H7 (cell line): Measurements from ENCODE around the gene CCDC12. TPM values are rescaled to one million over a fixed set of nuclear protein-coding genes. Genes with fewer than 3 reads are reported as not detected.
"Not testable (repeated sequence)": the region's sequence is repeated elsewhere in the genome, so short reads cannot be mapped to it uniquely, and the experiment has no call there.

Experiments
- DNase-seq: peaks from one replicate; pipeline ENCODE4 v3.0.0; 2012
- H3K27me3 ChIP-seq: 2 replicates; pipeline ENCODE4 v1.6.0; 2011; ENCODE audit warnings: mild to moderate bottlenecking, low read length; ENCODE audit not compliant: control insufficient read depth, insufficient read depth
- H3K36me3 ChIP-seq: replicated peaks from 2 replicates; pipeline ENCODE4 v1.5.1; 2011; ENCODE audit warnings: low read length; ENCODE audit not compliant: control insufficient read depth, insufficient read depth
- H3K4me3 ChIP-seq: 2 replicates; pipeline ENCODE4 v1.5.1; 2011; ENCODE audit warnings: low read depth, mild to moderate bottlenecking, control low read depth, low read length, moderate library complexity; ENCODE audit not compliant: insufficient read depth
- total RNA-seq: library from RNA; depleted of rRNA; stranded (reverse); fragments of >200 nt; shearing (Covaris generic); gene quantifications from 2 replicates; pipeline ENCODE4 v1.2.3, GENCODE V29; 2014

The CCDC12 gene
- total RNA-seq, 1 experiment from 2014 or later = 40.0 TPM

- H3K36me3 ChIP-seq = peaks cover 24% of the 10 kb centered on the region
- no peak for DNase-seq
- H3K27me3 ChIP-seq = no peaks in the 10 kb centered on the region
- no peak overlapping the region for H3K4me3 ChIP-seq
Observed at GRCh38 chr3:46918634-46919033, 57.9 kb downstream of the CCDC12 start.

- H3K27me3 ChIP-seq = no peaks in the 10 kb centered on the region
- no peak for DNase-seq
- H3K4me3 ChIP-seq = no peak overlapping the region
- H3K36me3 ChIP-seq = peaks cover 22% of the 10 kb centered on the region
Observed at GRCh38 chr3:46918202-46918601, 58.3 kb downstream of the CCDC12 start.

GRCh38 chr3:46917257-46917656 lies 59.3 kb downstream of the CCDC12 start:
- Histone ChIP-seq H3K4me3 (no peak overlapping the region), H3K27me3 (no peaks in the 10 kb centered on the region), H3K36me3 (peaks cover 16% of the 10 kb centered on the region)
- no peak for DNase-seq

GRCh38 chr3:46916799-46917198 lies 59.7 kb downstream of the CCDC12 start:
- Histone ChIP-seq H3K4me3 (no peak overlapping the region), H3K27me3 (no peaks in the 10 kb centered on the region), H3K36me3 (peaks cover 11% of the 10 kb centered on the region)
- DNase-seq = no peak

- DNase-seq = no peak
- Histone ChIP-seq H3K4me3 (no peak overlapping the region), H3K36me3 (peaks cover 9% of the 10 kb centered on the region), H3K27me3 (no peaks in the 10 kb centered on the region)
Observed at GRCh38 chr3:46916278-46916677, 60.3 kb downstream of the CCDC12 start.

- Histone ChIP-seq H3K4me3 (no peak overlapping the region), H3K36me3 (peaks cover under 1% of the 10 kb centered on the region; the same call in 1 of the 2 replicates), H3K27me3 (no peaks in the 10 kb centered on the region)
- no peak for DNase-seq
Observed at GRCh38 chr3:46915297-46915822, 61.2 kb downstream of the CCDC12 start.

- no peak for DNase-seq
- Histone ChIP-seq H3K4me3 (no peak overlapping the region), H3K36me3 (no peaks in the 10 kb centered on the region; the same call in 1 of the 2 replicates), H3K27me3 (no peaks in the 10 kb centered on the region)
Observed at GRCh38 chr3:46914849-46915248, 61.7 kb downstream of the CCDC12 start.

- Histone ChIP-seq H3K36me3 (no peaks in the 10 kb centered on the region), H3K4me3 (no peak overlapping the region), H3K27me3 (no peaks in the 10 kb centered on the region)
- DNase-seq = no peak
Observed at GRCh38 chr3:46913644-46914043, 62.9 kb downstream of the CCDC12 start.

GRCh38 chr3:46912986-46913385 lies 63.6 kb downstream of the CCDC12 start:
- DNase-seq = no peak
- H3K4me3 ChIP-seq = no peak overlapping the region
- H3K27me3 ChIP-seq = no peaks in the 10 kb centered on the region
- H3K36me3 ChIP-seq = no peaks in the 10 kb centered on the region

GRCh38 chr3:46910914-46911313 lies 65.6 kb downstream of the CCDC12 start:
- not testable (repeated sequence) for DNase-seq, H3K4me3 ChIP-seq, H3K36me3 ChIP-seq

GRCh38 chr3:46910166-46910760 lies 66.3 kb downstream of the CCDC12 start:
- Histone ChIP-seq H3K27me3 (no peaks in the 10 kb centered on the region), H3K4me3 (no peak overlapping the region), H3K36me3 (no peaks in the 10 kb centered on the region)
- DNase-seq = peak; percentile 42

More at GRCh38 chr3:46910914-46911313, 65.6 kb downstream of the CCDC12 start:
- H3K27me3 ChIP-seq = not testable (repeated sequence)

- no peaks in the 10 kb centered on the region for H3K27me3 ChIP-seq
- DNase-seq = peak; percentile 98
- H3K4me3 ChIP-seq = no peak overlapping the region
- H3K36me3 ChIP-seq = no peaks in the 10 kb centered on the region
Observed at GRCh38 chr3:46909535-46910161, 66.9 kb downstream of the CCDC12 start.

- no peak for DNase-seq
- H3K4me3 ChIP-seq = no peak overlapping the region
- H3K27me3 ChIP-seq = no peaks in the 10 kb centered on the region
- H3K36me3 ChIP-seq = no peaks in the 10 kb centered on the region
Observed at GRCh38 chr3:46908986-46909534, 67.5 kb downstream of the CCDC12 start.

GRCh38 chr3:46908294-46908985 lies 68.1 kb downstream of the CCDC12 start:
- no peaks in the 10 kb centered on the region for H3K27me3 ChIP-seq
- no peaks in the 10 kb centered on the region for H3K36me3 ChIP-seq
- no peak for DNase-seq
- no peak overlapping the region for H3K4me3 ChIP-seq

- H3K27me3 ChIP-seq = no peaks in the 10 kb centered on the region
- H3K36me3 ChIP-seq = no peaks in the 10 kb centered on the region
- H3K4me3 ChIP-seq = no peak overlapping the region
- DNase-seq = no peak
Observed at GRCh38 chr3:46907960-46908293, 68.6 kb downstream of the CCDC12 start.
